Breast epithelium (tissue), 4 donors: ENCODE data around the gene PHACTR1. TPM values are rescaled to one million over a fixed set of nuclear protein-coding genes. Genes with fewer than 3 reads are reported as not detected.

Experiments
- DNase-seq, 2 donors: peaks; one replicate each; pipeline ENCODE4 v3.0.0-alpha.2; 2019; ENCODE audit warnings: low spot score in 2 of 2
- H3K27ac ChIP-seq, 2 donors: fragments of 200-600 bp; sonication (generic) in 1 of 2; one replicate each; pipeline ENCODE4 v1.5.1; 2016 to 2019; ENCODE audit warnings: mild to moderate bottlenecking in 1 of 2
- H3K27me3 ChIP-seq, 2 donors: fragments of 200-600 bp; sonication (generic) in 1 of 2; one replicate each; pipeline versions ENCODE4 v1.5.1 to v1.6.0; 2017 to 2019; ENCODE audit warnings: control low read depth in 1 of 2, mild to moderate bottlenecking in 1 of 2
- H3K36me3 ChIP-seq: fragments of 200-600 bp; one replicate; pipeline ENCODE4 v1.5.1; 2019
- H3K4me1 ChIP-seq, 2 donors: fragments of 200-600 bp; sonication (generic); one replicate each; pipeline ENCODE4 v1.5.1; 2016 to 2019; ENCODE audit warnings: control low read depth in 1 of 2
- H3K4me3 ChIP-seq, 3 donors: fragments of 200-600 bp; sonication (generic); 1 replicate in 2 of 3; 2 replicates in 1 of 3; pipeline ENCODE4 v1.5.1; 2016 to 2019; ENCODE audit warnings: mild to moderate bottlenecking in 3 of 3, moderate library complexity in 2 of 3
- H3K9me3 ChIP-seq, 2 donors: fragments of 200-600 bp; sonication (generic) in 1 of 2; one replicate each; pipeline ENCODE4 v1.5.1; 2016 to 2019; ENCODE audit warnings: control low read depth in 1 of 2
- POLR2A ChIP-seq: fragments of 450-650 bp; IDR thresholded peaks from one replicate; pipeline ENCODE4 v1.6.1; 2016; ENCODE audit warnings: antibody characterized with exemption, mild to moderate bottlenecking, moderate library complexity
- POLR2AphosphoS5 ChIP-seq, 3 donors: sonication (generic); formaldehyde crosslinking; IDR thresholded peaks; one replicate each; pipeline ENCODE4 v1.6.1; 2017; ENCODE audit warnings: antibody characterized with exemption in 3 of 3
- intact Hi-C: fragments of 100-400 bp; cut with DNase I; formaldehyde crosslinking; loops from one replicate; pipeline ENCODE4 v1.15.1; 2023; ENCODE audit warnings: low total_unique reads
- total RNA-seq, 3 donors: library from RNA; depleted of rRNA; stranded (reverse); fragments of >200 nt; gene quantifications; one replicate each; pipeline ENCODE4 v1.1.0, GENCODE V29; 2016
- TF ChIP-seq, protein P1 (sequence below), 3 donors: fragments of 450-650 bp; IDR thresholded peaks; one replicate each; pipeline ENCODE4 v1.5.1; 2016 to 2017; ENCODE audit warnings: antibody characterized with exemption in 3 of 3, mild to moderate bottlenecking in 3 of 3, moderate library complexity in 3 of 3

PHACTR1 gene
- total RNA-seq, 3 donors from 2014 or later = 4.1 to 5.6 (median 4.6) TPM

DNA sequence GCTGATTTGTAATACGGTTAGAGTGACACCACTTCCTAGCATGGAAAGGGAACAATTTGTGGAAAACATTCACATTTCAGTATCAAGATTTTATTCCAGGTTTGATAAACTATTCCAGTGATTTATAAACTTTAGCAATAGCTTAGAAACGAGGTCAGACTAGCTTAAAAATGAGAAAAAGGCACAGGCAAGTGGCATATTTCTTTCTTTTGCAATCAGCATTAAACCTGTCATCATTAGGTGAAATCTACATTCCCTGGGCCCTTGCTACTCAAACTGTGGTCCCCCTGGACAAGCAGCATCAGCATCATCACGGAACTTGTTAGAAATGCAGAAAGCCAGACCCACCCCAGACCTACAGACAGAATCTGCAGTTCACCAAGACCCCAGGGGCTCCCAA is 581.9 kb downstream of the PHACTR1 start:
- Histone ChIP-seq H3K4me3 (no peak overlapping the region), H3K36me3 (no peaks in the 10 kb centered on the region)
- intact Hi-C loops = no loop called here

DNA sequence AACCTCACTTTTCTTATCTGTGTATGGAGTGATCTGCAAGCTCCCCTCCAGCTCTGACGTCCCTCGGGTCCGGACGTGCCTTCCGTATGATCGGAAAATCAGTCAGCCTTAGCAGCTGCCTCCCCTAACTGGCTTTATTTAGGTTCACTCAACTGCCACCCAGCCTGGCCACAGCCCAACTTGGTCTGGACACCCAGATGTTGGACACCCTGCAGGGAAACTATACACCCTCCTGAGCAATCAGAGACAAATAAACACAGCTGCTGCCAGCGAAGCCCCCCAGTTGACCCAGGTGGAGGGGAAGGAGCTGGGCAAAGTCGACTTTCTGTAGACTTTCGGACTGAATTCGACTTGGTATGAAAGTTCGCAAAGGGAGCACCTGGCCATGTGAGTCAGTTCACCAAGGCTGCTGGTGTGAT is 582.8 kb downstream of the PHACTR1 start:
- TF ChIP-seq, protein P1, sequence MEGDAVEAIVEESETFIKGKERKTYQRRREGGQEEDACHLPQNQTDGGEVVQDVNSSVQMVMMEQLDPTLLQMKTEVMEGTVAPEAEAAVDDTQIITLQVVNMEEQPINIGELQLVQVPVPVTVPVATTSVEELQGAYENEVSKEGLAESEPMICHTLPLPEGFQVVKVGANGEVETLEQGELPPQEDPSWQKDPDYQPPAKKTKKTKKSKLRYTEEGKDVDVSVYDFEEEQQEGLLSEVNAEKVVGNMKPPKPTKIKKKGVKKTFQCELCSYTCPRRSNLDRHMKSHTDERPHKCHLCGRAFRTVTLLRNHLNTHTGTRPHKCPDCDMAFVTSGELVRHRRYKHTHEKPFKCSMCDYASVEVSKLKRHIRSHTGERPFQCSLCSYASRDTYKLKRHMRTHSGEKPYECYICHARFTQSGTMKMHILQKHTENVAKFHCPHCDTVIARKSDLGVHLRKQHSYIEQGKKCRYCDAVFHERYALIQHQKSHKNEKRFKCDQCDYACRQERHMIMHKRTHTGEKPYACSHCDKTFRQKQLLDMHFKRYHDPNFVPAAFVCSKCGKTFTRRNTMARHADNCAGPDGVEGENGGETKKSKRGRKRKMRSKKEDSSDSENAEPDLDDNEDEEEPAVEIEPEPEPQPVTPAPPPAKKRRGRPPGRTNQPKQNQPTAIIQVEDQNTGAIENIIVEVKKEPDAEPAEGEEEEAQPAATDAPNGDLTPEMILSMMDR (IDR thresholded peaks at IDR 0.05) = no peak
- TF ChIP-seq POLR2A (no peak), POLR2AphosphoS5 (IDR thresholded peaks at IDR 0.05) (no peak)
- no peak for DNase-seq
- no peaks in the 10 kb centered on the region for H3K4me1 ChIP-seq
- intact Hi-C loops = no loop called here
- no peak overlapping the region for H3K27ac ChIP-seq
- no peaks in the 10 kb centered on the region for H3K9me3 ChIP-seq
- no peaks in the 10 kb centered on the region for H3K27me3 ChIP-seq
- no peaks in the 10 kb centered on the region for H3K36me3 ChIP-seq
- no peak overlapping the region for H3K4me3 ChIP-seq

More for the DNA sequence above, 581.9 kb downstream of the PHACTR1 start:
- no peaks in the 10 kb centered on the region for H3K4me1 ChIP-seq
- H3K9me3 ChIP-seq = no peaks in the 10 kb centered on the region
- H3K27me3 ChIP-seq = no peaks in the 10 kb centered on the region
- TF ChIP-seq, protein P1 (IDR thresholded peaks at IDR 0.05) = no peak
- TF ChIP-seq POLR2A (no peak), POLR2AphosphoS5 (IDR thresholded peaks at IDR 0.05) (no peak)
- H3K27ac ChIP-seq = no peak overlapping the region
- no peak for DNase-seq

DNA sequence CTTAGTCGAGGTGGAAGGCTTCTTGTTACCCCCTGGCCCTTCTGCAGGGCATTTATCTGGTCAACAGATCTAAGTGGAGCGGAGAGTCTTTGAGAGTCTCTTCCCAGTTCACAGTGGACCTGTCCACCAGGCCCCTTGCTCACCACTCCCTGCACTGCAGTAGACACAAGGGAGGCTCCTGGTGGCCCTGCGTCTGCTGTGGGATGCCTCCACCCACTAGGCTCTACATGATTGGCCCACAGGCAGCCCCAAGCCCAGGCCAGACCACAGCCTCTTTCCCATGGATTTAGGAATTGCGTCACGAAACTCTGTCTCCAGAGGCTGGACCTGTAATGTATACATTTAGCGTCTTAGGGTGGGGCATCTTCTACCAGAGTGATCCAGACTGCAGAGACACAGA is 583.4 kb downstream of the PHACTR1 start:
- no peaks in the 10 kb centered on the region for H3K9me3 ChIP-seq
- H3K4me1 ChIP-seq = no peaks in the 10 kb centered on the region
- intact Hi-C loops = no loop called here
- TF ChIP-seq POLR2AphosphoS5 (IDR thresholded peaks at IDR 0.05) (no peak), POLR2A (no peak)
- TF ChIP-seq, protein P1 (IDR thresholded peaks at IDR 0.05) = no peak
- H3K4me3 ChIP-seq = no peak overlapping the region
- no peaks in the 10 kb centered on the region for H3K36me3 ChIP-seq
- DNase-seq = no peak
- no peak overlapping the region for H3K27ac ChIP-seq
- no peaks in the 10 kb centered on the region for H3K27me3 ChIP-seq

DNA sequence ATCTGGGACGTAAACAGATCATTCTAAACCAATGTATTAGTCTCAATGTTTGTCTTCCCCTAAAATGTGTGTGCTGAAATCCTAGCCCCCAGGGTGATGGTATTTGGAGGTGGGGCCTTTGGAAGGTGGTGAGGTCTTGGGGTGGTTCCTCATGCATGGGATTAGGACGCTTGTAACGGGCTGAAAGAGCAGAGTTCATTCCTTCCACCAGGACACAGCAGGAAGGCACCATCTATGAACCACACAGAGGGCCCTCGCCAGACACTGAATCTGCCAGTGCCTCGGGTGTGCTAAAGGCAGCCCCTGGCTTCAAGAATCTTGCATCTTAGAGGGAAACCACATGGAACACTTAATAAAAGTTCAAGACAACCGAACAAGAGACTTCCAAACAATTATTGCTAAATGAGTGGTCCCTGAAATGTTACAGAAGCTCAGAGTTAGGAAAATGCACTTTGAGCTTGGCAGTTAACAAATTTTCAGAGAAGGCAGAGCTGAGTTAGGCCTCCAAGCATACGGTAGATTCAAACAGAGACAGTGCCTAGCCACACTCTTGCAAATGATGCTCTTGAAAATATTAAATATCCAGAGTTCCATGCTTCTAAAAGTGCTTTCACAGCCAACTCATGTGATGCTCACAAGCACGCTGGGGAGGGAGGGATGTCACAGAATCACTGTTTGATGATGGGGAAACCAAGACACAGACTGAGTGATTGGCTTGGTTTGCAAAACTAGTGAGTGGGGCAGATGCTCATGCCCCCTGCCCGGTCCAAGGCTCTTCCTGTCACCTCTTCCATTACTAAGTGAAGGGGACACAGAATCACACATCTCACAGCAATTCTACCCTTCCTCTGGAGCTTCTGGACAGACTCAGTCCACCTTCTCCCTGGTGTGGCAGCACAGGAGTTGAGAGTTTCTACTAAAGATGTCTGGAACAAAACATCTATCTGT is 584.4 kb downstream of the PHACTR1 start:
- H3K4me3 ChIP-seq = no peak overlapping the region
- no peaks in the 10 kb centered on the region for H3K27me3 ChIP-seq

DNA sequence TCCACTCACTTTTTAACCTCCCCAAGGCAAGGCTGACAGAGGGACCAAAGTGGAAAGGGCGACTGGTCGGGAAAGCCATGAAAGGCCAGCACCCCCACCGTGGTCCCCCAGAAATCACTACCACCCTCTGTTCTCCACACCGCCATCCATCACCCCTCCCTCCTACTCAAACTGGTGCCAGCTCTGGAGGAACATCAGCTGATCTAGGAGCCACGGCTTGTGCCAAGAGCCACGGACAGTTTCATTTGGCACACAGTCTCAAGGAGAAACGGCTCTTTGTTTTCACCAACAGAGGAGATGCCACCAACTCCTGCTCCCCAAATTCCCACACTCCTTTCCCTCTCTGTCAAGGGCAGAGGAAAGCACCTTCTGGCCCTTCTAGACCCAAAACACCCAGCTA is 585.7 kb downstream of the PHACTR1 start:
- H3K27ac ChIP-seq = peak overlapping the region; percentile 74 to 85
- DNase-seq = peak in 1 of 2 donors; percentile 49
- no peaks in the 10 kb centered on the region for H3K27me3 ChIP-seq
- H3K4me1 ChIP-seq = no peaks in the 10 kb centered on the region
- TF ChIP-seq POLR2A = no peak
- TF ChIP-seq, protein P1 (IDR thresholded peaks at IDR 0.05) = no peak
- no peak for TF ChIP-seq POLR2AphosphoS5 (IDR thresholded peaks at IDR 0.05)
- H3K36me3 ChIP-seq = no peaks in the 10 kb centered on the region
- no peak overlapping the region for H3K4me3 ChIP-seq
- H3K9me3 ChIP-seq = no peaks in the 10 kb centered on the region
- intact Hi-C loops = no loop called here

More for the DNA sequence above, 584.4 kb downstream of the PHACTR1 start:
- H3K4me1 ChIP-seq = no peaks in the 10 kb centered on the region
- TF ChIP-seq POLR2AphosphoS5 (IDR thresholded peaks at IDR 0.05) (no peak), POLR2A (no peak)
- TF ChIP-seq, protein P1 (IDR thresholded peaks at IDR 0.05) = no peak
- H3K9me3 ChIP-seq = no peaks in the 10 kb centered on the region
- H3K36me3 ChIP-seq = no peaks in the 10 kb centered on the region
- H3K27ac ChIP-seq = no peak overlapping the region
- no peak for DNase-seq
- intact Hi-C loops = no loop called here
